Measurements from ENCODE around the gene ISG15.

DNA sequence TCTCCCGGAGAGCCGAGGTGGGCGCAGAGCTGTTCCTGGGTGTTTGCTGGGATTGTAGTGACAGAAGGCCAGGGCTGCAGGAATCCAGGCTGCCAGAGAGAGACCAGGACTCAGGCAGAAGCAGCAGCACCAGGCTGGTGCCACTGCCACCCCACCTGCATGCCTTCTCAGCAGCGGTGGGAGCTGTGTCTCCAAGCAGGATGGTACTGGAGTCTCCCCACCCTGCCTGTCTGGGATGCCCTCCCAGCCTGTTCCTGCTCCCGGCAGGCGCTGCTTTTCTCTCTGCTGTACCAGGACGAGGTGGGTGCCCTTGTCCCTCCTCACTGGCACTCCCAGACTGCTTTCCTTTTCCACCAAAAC lies 8.9 kb upstream of the ISG15 start:
- no peak for TF ChIP-seq CTCF (IDR thresholded peaks at IDR 0.05)
- TF ChIP-seq POLR2A (IDR thresholded peaks at IDR 0.05): no peak
- no peak for TF ChIP-seq POLR2AphosphoS5 (IDR thresholded peaks at IDR 0.05)
